COR-L47 (cell line): ENCODE results near the gene KRT81.
A peak's percentile ranks its signal among the peaks of the same experiment; 100 is the strongest.
"Not testable (repeated sequence)": the region's sequence is repeated elsewhere in the genome, so short reads cannot be mapped to it uniquely, and the experiment has no call there.

ENCODE experiments used
- DNase-seq: peaks from one replicate; lab custom pipeline; 2025; lab: John Stamatoyannopoulos, UW

The KRT81 gene

DNA sequence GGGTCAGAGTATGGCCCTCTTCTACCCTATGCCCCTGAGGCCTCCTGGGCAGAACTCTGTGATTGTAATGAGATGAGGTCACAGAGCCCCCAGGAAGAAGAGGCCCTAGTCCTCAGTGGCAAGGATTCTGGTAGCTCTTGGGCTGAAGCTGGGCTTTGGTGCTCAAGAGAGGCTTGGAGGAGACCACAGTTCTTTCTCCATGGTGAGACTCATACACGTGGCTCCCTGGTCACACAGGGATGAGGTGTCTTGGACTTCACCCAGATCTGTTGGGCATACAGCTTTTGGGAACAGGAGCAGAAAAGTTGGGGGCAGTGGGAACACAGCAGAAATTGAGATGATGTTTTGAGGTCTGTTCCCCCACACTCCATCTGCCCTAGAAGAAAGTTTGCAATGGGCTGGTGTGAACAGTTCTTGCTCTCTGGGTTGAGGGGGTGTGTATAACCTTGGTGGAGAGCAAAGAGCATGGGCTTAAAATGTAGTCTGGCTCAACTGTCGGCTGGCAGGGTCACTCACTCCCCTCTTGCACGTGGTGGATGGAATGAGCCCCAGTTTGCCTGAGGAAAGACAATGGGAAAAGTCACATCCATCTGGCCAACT is 16.7 kb downstream of the KRT81 start, which contains the start of gene KRT86:
Gene KRT86 (plus strand): TSS at position 125 of the 600 bp plus-strand sequence. CDS start 27,272 bp downstream, outside the sequence.
- no peak for DNase-seq

GRCh38 chr12:52271158-52271557 is 20.2 kb downstream of the KRT81 start:
- DNase-seq: no peak

GRCh38 chr12:52270541-52271070 is 20.7 kb downstream of the KRT81 start:
- DNase-seq: no peak

DNA sequence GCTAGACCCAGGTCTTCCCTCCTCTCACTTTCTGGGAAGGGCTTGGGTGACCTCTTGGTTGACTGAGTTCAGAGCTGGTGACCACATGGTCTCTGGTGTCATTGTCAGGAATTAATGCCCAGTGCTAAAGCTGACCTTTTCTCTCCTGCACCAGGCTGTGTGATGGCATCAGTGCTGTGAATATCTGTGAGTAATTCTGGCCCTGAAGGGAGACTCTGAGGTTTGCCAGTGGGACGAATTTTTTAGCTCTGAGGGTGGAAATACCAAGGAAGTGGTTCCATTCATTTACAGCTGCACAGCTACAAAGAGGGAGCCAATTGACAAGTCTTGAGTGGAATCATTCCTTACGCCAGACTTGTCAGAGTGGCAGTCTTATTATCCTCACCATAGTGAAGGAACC is 23.1 kb downstream of the KRT81 start:
- DNase-seq: no peak

- DNase-seq: no peak
Observed at GRCh38 chr12:52267699-52268098, 23.6 kb downstream of the KRT81 start.

DNA sequence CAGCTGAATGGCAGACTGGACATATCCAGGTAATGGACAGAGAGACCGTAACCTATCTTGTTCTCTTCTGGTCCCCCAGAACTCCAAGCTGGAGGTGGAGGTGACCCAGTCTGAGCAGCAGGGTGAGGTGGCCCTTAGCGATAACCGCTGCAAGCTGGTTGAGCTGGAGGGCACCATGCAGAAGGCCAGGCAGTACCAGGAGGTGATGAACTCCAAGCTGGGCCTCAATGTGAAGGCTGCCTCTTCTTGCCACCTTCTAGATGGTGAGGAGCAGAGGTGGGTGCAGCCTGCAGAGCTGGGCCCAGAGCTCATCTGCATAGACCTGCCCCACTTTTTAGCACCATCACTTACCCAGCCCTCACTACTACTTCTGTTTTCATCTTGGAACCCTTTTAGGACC is 24.1 kb downstream of the KRT81 start:
- no peak for DNase-seq

GRCh38 chr12:52266514-52266913 is 24.8 kb downstream of the KRT81 start:
- peak; percentile 50 for DNase-seq

GRCh38 chr12:52264435-52264825 is 26.9 kb downstream of the KRT81 start:
- no peak for DNase-seq

- DNase-seq: no peak
Observed at GRCh38 chr12:52263761-52264434, 27.4 kb downstream of the KRT81 start.

- no peak for DNase-seq
Observed at GRCh38 chr12:52262286-52262685, 29.0 kb downstream of the KRT81 start.

- no peak for DNase-seq
Observed at GRCh38 chr12:52261208-52261484, 30.2 kb downstream of the KRT81 start.

- no peak for DNase-seq
Observed at GRCh38 chr12:52260361-52261207, 30.8 kb downstream of the KRT81 start.

DNA sequence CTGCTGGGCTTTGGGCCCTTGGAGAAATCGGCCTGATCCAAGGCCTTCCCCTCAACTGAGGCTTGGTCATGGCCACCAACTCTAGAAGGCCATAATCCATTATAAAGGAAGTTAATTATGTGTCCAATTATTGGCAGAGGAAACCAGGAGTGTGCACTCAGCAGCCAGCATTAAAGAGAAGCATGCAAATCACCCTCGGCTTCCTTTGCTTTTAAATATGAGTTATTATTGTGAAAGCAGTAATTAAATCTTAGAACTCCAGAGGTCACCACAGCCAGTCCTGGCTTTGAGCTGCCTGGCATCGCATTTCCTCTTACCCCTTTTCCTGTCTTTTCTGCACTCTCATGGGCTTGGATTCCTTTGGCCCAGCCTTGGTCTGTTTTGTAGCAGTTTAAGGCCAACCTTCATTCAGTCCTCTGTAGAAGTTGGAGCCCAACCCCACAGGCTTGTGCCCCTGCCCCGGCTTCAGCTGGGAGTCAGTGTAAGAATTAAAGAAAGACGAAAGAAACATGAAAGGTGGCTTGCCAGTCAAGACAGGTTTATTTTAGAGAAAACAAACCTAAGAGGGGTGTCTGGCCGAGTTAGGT is 31.6 kb downstream of the KRT81 start:
- DNase-seq: peak; percentile 31

- no peak for DNase-seq
Observed at GRCh38 chr12:52258335-52258901, 32.9 kb downstream of the KRT81 start.

- DNase-seq: not testable (repeated sequence)
Observed at GRCh38 chr12:52257922-52258321, 33.4 kb downstream of the KRT81 start.

DNA sequence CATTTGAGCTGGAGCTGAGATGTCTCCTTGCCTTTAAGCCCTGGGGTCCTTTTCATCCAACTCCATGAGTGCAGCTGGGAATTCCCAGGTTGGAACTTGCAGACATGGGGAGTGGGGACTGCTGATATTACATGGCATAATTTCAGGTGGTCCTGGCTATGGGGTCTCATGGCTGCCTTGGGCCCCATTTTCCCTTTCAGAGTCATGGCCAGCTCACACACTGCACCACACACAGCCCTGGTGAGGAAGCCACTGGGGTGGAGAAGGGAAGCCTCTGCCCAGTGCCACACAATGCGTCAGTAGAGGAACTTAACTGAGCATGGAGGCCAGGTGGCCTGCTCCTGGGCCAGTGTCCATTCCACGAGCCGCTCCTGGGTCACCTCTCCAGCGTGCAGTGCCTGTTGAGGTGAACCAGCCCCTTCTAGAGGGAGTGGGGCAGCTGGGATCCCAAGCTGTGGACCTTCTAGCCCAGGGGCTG is 34.2 kb downstream of the KRT81 start:
- no peak for DNase-seq

DNA sequence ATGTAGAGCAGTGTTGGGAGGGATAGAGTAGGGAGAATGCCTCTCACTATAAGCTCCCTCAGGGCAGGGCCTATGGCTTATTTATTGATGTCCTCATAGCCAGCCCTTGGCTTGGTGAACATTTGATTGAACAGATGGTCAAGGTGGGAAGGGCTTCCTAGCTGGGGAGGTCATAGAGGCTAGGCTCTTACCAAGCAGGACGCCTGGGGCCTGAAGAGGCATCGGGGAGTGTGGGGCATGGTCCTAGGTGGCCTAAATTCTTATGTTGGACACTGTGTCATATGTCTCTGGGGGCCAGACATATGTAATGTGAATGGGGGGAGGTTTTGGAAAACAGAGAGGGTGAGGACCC is 34.8 kb downstream of the KRT81 start:
- DNase-seq: no peak

DNA sequence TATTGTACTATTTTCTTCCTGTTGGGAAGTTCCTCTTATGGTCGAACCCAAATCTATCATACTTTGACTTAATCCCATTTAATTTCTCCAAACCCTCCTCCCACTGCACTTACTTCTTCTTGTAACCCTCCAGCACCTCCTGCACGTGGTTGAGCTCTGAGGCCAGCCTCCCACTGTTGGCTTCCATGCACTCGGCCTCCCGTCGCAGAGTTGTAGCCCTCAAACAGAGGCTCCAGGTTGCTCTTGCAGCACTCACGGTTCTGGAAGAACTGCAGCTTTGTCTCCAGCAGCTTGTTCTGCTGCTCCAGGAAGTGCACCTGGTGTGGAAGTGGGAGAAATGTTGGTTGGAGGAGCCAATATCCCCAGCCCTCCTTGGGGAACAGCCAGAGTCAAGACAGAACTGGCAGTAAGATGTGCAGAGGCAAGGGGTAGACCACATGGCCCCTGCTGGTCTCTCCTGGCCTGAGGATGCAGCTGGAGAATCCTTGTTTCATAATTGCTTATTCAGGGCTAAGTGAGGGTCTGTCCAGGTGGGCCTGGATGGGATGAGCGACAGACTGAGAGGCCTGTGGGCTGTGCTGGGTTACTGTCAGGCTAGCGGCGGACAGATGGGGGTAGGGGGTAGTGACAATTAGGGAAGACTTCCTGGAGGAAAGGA is 35.3 kb downstream of the KRT81 start:
- DNase-seq: no peak

DNA sequence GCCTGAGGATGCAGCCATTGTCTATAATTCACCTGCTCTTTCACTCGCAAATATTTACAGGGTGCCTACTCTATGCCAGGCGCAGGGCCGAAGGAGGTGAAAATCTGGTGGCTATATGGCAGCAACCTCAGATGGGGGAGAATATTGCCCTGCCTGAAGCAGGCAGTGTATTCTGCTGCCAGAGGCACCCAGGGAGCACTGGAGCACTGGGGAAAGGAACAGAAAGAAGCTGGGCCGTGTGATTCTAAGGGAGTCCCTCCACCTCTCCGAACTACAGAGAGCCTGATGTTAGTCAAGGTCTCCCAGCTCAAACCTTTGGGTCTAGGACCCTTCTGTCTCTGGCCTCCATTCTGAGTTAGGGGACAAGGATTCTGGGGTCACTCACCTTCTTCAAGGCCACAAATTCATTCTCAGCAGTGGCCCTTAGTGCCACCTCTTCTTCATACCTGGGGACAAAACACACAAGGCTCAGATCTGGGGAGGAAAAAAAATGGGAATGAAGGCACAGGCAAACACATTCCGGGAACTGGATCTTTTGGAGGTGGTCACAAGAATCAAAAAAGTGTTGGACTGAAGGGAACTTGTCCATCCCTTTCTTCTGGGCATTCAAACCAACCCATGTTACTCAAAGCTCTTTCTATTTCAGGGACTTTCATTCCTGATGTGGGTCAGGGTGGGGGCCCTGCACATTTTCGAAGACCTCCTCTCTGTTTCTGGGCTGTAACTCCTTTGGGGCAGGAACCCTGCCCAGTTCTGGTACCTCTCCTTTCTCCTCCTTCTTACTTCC is 36.2 kb downstream of the KRT81 start:
- no peak for DNase-seq

GRCh38 chr12:52254180-52254964 is 37.0 kb downstream of the KRT81 start:
- DNase-seq: no peak
